ENCODE measurements around the gene FLT1. TPM values are rescaled to one million over a fixed set of nuclear protein-coding genes. Genes with fewer than 3 reads are reported as not detected.

Gene FLT1
- polyA plus RNA-seq, 2 of the 4 experiments (the other 2 are of a cell fraction): not detected

DNA sequence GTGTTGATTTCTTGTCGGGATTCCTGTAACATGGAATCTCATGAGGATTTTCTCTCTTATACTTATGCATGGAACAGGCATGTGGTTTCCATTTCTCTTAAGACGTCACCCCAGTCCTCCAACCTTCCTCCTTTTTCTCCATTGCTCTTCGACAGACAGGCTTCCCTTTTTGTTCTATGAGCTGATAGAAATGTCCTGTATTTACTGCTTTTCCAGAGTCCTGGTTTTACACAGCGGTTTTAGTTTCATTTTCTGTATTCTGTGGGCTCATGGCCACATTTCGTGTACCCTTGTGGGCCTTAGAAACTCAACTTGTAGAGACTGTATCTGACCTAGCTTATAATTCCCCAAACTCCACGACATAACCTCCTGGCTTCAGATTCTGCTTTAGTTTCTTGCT, 243.5 kb downstream of the FLT1 start:
- no peak for ATAC-seq
- no peaks in the 10 kb centered on the region for H3K4me1 ChIP-seq
- no peak overlapping the region for H3K4me2 ChIP-seq
- FAIRE-seq: no peak
- no peaks in the 10 kb centered on the region for H3K9me3 ChIP-seq
- DNase-seq (ENCODE audit: low read depth in 1 of 2, low spot score in 1 of 2): no peak
- H3K4me3 ChIP-seq: no peak overlapping the region
- ChIA-PET POLR2A (no interaction called here), CTCF (no interaction called here)
- no peak overlapping the region for H3K27ac ChIP-seq
- TF ChIP-seq HOXB5 (CRISPR knock-in tag; IDR thresholded peaks at IDR 0.05) (no peak), HMGXB4 (CRISPR knock-in tag; IDR thresholded peaks at IDR 0.05; ENCODE audit: borderline replicate concordance) (no peak), MAZ (IDR thresholded peaks at IDR 0.05; ENCODE audit: borderline replicate concordance, low read depth, low read length) (no peak), NR3C1 (IDR thresholded peaks at IDR 0.05) (no peak), BHLHE40 (IDR thresholded peaks at IDR 0.05; ENCODE audit: low read depth, low read length) (no peak), JUN (IDR thresholded peaks at IDR 0.05) (no peak), KDM5A (IDR thresholded peaks at IDR 0.05) (no peak), HOXA7 (CRISPR knock-in tag; IDR thresholded peaks at IDR 0.05) (no peak), TFCP2L1 (CRISPR knock-in tag; IDR thresholded peaks at IDR 0.05) (no peak), CBX8 (IDR thresholded peaks at IDR 0.05) (no peak), CBX2 (IDR thresholded peaks at IDR 0.05; ENCODE audit: borderline replicate concordance, low read depth) (no peak), HOXB13 (CRISPR knock-in tag; IDR thresholded peaks at IDR 0.05; ENCODE audit: low read depth) (no peak), USF2 (IDR thresholded peaks at IDR 0.05) (no peak), NPAS2 (CRISPR knock-in tag; IDR thresholded peaks at IDR 0.05; ENCODE audit: borderline replicate concordance) (no peak), CEBPB (IDR thresholded peaks at IDR 0.05) (no peak), GATA3 (IDR thresholded peaks at IDR 0.05; ENCODE audit: borderline replicate concordance) (no peak), KDM1A (IDR thresholded peaks at IDR 0.05; ENCODE audit: low read depth) (no peak)
- TF ChIP-seq, protein P1, sequence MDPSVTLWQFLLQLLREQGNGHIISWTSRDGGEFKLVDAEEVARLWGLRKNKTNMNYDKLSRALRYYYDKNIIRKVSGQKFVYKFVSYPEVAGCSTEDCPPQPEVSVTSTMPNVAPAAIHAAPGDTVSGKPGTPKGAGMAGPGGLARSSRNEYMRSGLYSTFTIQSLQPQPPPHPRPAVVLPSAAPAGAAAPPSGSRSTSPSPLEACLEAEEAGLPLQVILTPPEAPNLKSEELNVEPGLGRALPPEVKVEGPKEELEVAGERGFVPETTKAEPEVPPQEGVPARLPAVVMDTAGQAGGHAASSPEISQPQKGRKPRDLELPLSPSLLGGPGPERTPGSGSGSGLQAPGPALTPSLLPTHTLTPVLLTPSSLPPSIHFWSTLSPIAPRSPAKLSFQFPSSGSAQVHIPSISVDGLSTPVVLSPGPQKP (IDR thresholded peaks at IDR 0.05; ENCODE audit: low read depth, low read length): no peak
- 92% methylated on average over 6 of the region's 6 CpGs for WGBS (ENCODE audit: missing lambda C conversion rate)

- Histone ChIP-seq H3K9me3 (no peaks in the 10 kb centered on the region), H3K4me1 (no peaks in the 10 kb centered on the region), H3K4me2 (no peak overlapping the region), H3K4me3 (no peak overlapping the region), H3K27ac (no peak overlapping the region)
- POLR2A ChIA-PET: no interaction called here
- ATAC-seq (no peak), DNase-seq (ENCODE audit: low read depth in 1 of 2, low spot score in 1 of 2) (no peak), FAIRE-seq (no peak)
- no peak for TF ChIP-seq HOXB5 (CRISPR knock-in tag; IDR thresholded peaks at IDR 0.05)
- TF ChIP-seq RAD21 (conservative IDR thresholded peaks at IDR 0.05 in 1 of 2, IDR thresholded peaks at IDR 0.05 in 1 of 2): no peak
- no peak for TF ChIP-seq MAFK (IDR thresholded peaks at IDR 0.05; ENCODE audit: partially characterized antibody)
- TF ChIP-seq CTCF (IDR thresholded peaks at IDR 0.05): no peak
- TF ChIP-seq FOSB (CRISPR knock-in tag; IDR thresholded peaks at IDR 0.05): no peak
- TF ChIP-seq ZFP36 (IDR thresholded peaks at IDR 0.05; ENCODE audit: borderline replicate concordance, partially characterized antibody): no peak
- no peak for TF ChIP-seq SREBF2 (IDR thresholded peaks at IDR 0.05)
- no peak for TF ChIP-seq ZNF302 (CRISPR knock-in tag; IDR thresholded peaks at IDR 0.05)
- TF ChIP-seq KDM1A (IDR thresholded peaks at IDR 0.05; ENCODE audit: low read depth): no peak
- TF ChIP-seq HDAC2 (IDR thresholded peaks at IDR 0.05): no peak
- TF ChIP-seq HMGXB4 (CRISPR knock-in tag; IDR thresholded peaks at IDR 0.05; ENCODE audit: borderline replicate concordance): no peak
- no peak for TF ChIP-seq CBX8 (IDR thresholded peaks at IDR 0.05)
- TF ChIP-seq HOXA7 (CRISPR knock-in tag; IDR thresholded peaks at IDR 0.05): no peak
- CTCF ChIA-PET: no interaction called here
- 93% methylated on average over 7 of the region's 10 CpGs for WGBS (ENCODE audit: missing lambda C conversion rate)
Observed at GRCh38 chr13:28250542-28250941, 244.4 kb downstream of the FLT1 start.

Data from A549 (cell line).